Suppressor macrophage (primary cell): Measurements from ENCODE around the gene CYP39A1.

Experiments
- DNase-seq, 4 experiments: peaks; one replicate each; pipeline ENCODE4 v3.0.0-alpha.2; 2020 to 2022
- total RNA-seq, 17 experiments: gene quantifications; one replicate each; lab custom pipeline; 2026; ENCODE audit warnings: mixed read lengths in 6 of 17, inconsistent platforms in 3 of 17; lab: John Stamatoyannopoulos, UW

Gene CYP39A1
- 0 to 1.8 (median 0.04) reads per million in 17 experiments for total RNA-seq

- DNase-seq, result peak; percentile 88 to 95 (median 92)
Observed at GRCh38 chr6:46652603-46653438, at the start of gene CYP39A1, which contains the start of gene SLC25A27. TSS of gene CYP39A1 (minus strand) at chr6:46652818. CDS start at chr6:46652582, 236 bp downstream. TSS of gene SLC25A27 (plus strand) at chr6:46652975. CDS start at chr6:46653193, 218 bp downstream.

- no peak for DNase-seq
Observed at GRCh38 chr6:46699970-46700369, 47.4 kb upstream of the CYP39A1 start.

- no peak for DNase-seq
Observed at GRCh38 chr6:46690911-46691451, 38.4 kb upstream of the CYP39A1 start.

GRCh38 chr6:46690141-46690755, 37.6 kb upstream of the CYP39A1 start:
- DNase-seq, result no peak

GRCh38 chr6:46689657-46690056, 37.0 kb upstream of the CYP39A1 start:
- no peak for DNase-seq

GRCh38 chr6:46688966-46689335, 36.3 kb upstream of the CYP39A1 start:
- no peak for DNase-seq

- no peak for DNase-seq
Observed at GRCh38 chr6:46688117-46688965, 35.7 kb upstream of the CYP39A1 start.

GRCh38 chr6:46687619-46688097, 35.0 kb upstream of the CYP39A1 start, which contains the start of gene TDRD6:
TSS of gene TDRD6 (plus strand) at chr6:46687885. CDS start at chr6:46688129, 244 bp downstream.
- no peak for DNase-seq

- DNase-seq, result no peak
Observed at GRCh38 chr6:46684771-46685170, 32.2 kb upstream of the CYP39A1 start.

GRCh38 chr6:46677314-46677654, 24.7 kb upstream of the CYP39A1 start:
- DNase-seq, result no peak

GRCh38 chr6:46676604-46677313, 24.1 kb upstream of the CYP39A1 start:
- no peak for DNase-seq

- no peak for DNase-seq
Observed at GRCh38 chr6:46674410-46674809, 21.8 kb upstream of the CYP39A1 start.

GRCh38 chr6:46667377-46667776, 14.8 kb upstream of the CYP39A1 start:
- no peak for DNase-seq

GRCh38 chr6:46661483-46661882, 8.9 kb upstream of the CYP39A1 start:
- no peak for DNase-seq

GRCh38 chr6:46657642-46658041, 5.0 kb upstream of the CYP39A1 start:
- DNase-seq, result no peak

GRCh38 chr6:46655803-46656202, 3.2 kb upstream of the CYP39A1 start:
- DNase-seq, result peak in 2 of 4 experiments; percentile 13 to 24

GRCh38 chr6:46653439-46654195, 999 bp upstream of the CYP39A1 start:
- no peak for DNase-seq

GRCh38 chr6:46652232-46652602, 401 bp downstream of the CYP39A1 start:
- DNase-seq, result no peak

GRCh38 chr6:46651816-46652215, 802 bp downstream of the CYP39A1 start:
- DNase-seq, result no peak

- no peak for DNase-seq
Observed at GRCh38 chr6:46651006-46651405, 1.6 kb downstream of the CYP39A1 start.

GRCh38 chr6:46648869-46649492, 3.6 kb downstream of the CYP39A1 start:
- DNase-seq, result peak in 1 of 4 experiments; percentile 29
